A673 (cell line): ENCODE data around the gene ARHGEF4.

Experiments
- EZH2 ChIP-seq: fragments of 200-600 bp; sonication (generic); IDR thresholded peaks from 2 replicates; pipeline ENCODE4 v1.6.1; 2017; ENCODE audit warnings: borderline replicate concordance, low read depth, mild to moderate bottlenecking, mixed read lengths, antibody characterized with exemption, low read length; ENCODE audit not compliant: poor library complexity, severe bottlenecking
- TF ChIP-seq, protein P1 (sequence below): fragments of 300-800, 200-600 bp; sonication (generic); conservative IDR thresholded peaks from 2 replicates; pipeline ENCODE4 v1.5.1; 2017; ENCODE audit warnings: low read depth, mild to moderate bottlenecking, antibody characterized with exemption, low read length, moderate library complexity, mixed read lengths

- TF ChIP-seq, protein P1, sequence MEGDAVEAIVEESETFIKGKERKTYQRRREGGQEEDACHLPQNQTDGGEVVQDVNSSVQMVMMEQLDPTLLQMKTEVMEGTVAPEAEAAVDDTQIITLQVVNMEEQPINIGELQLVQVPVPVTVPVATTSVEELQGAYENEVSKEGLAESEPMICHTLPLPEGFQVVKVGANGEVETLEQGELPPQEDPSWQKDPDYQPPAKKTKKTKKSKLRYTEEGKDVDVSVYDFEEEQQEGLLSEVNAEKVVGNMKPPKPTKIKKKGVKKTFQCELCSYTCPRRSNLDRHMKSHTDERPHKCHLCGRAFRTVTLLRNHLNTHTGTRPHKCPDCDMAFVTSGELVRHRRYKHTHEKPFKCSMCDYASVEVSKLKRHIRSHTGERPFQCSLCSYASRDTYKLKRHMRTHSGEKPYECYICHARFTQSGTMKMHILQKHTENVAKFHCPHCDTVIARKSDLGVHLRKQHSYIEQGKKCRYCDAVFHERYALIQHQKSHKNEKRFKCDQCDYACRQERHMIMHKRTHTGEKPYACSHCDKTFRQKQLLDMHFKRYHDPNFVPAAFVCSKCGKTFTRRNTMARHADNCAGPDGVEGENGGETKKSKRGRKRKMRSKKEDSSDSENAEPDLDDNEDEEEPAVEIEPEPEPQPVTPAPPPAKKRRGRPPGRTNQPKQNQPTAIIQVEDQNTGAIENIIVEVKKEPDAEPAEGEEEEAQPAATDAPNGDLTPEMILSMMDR = no peak
- no peak for TF ChIP-seq EZH2
Observed at GRCh38 chr2:130825966-130826253, 10.8 kb upstream of the ARHGEF4 start.
